A549 treated with CpdA at 1 μM for 4 hours (cell line): ENCODE results near the gene ZNF584. TPM values are rescaled to one million over a fixed set of nuclear protein-coding genes. Genes with fewer than 3 reads are reported as not detected.

Experiments used
- total RNA-seq: library from RNA; stranded (reverse); fragments of 200-300 nt; extraction: Qiagen RNA extraction; gene quantifications from 5 replicates; pipeline ENCODE4 v1.2.3, GENCODE V29; 2022; ENCODE audit warnings: low read depth

Gene ZNF584
- total RNA-seq: 16.6 to 19.0 TPM (median 18.6 TPM) in 5 replicates

GRCh38 chr19:58408152-58409009 lies at the start of gene ZNF584:
TSS of gene ZNF584 (plus strand) at chr19:58408649. CDS start at chr19:58409148, 499 bp downstream.

DNA sequence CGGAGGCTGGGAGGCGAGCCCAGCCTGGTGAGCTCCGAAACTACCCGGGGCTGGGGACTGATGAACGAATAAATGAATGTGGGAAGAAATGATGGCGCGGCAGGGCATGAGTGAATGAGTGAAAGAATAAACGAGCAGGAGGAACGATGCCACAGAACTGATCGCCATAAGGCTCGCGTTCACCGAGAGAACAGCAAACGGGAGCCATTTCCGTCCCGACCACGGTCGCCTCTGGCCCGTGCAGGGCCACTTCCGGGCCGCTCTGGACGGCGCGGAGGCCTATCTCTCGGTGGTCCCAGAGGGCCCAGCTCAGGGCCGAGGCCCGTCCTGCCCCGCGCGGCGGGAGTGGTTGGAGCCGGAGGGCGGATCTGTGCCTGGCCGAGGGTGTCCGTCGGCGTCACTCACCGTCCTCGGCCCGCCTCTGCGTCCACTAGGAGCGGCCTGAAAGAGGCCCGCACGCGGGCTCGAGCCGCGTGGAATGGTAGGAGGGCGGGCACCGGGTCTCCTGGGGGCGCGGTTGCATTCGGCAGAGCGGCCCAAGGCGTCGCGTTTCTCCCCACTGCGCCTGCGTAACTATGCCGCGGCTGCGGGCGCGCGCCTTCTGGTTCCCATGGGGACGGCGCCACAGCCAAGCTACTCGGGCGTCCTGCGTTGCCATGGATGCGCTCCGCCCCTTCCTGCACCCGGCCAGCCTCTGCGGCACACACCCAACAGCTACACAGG lies 46.0 kb upstream of the ZNF584 start, which contains the start of gene ZNF497:
Gene ZNF497, minus strand, starts transcription at position 480 of the 723 bp plus-strand sequence. CDS start 5,116 bp downstream, outside the sequence.

GRCh38 chr19:58380662-58381459 lies 27.6 kb upstream of the ZNF584 start, which contains the start of gene ZNF837:
TSS of gene ZNF837 (minus strand) at chr19:58381030. CDS start at chr19:58369332, 11,698 bp downstream.

DNA sequence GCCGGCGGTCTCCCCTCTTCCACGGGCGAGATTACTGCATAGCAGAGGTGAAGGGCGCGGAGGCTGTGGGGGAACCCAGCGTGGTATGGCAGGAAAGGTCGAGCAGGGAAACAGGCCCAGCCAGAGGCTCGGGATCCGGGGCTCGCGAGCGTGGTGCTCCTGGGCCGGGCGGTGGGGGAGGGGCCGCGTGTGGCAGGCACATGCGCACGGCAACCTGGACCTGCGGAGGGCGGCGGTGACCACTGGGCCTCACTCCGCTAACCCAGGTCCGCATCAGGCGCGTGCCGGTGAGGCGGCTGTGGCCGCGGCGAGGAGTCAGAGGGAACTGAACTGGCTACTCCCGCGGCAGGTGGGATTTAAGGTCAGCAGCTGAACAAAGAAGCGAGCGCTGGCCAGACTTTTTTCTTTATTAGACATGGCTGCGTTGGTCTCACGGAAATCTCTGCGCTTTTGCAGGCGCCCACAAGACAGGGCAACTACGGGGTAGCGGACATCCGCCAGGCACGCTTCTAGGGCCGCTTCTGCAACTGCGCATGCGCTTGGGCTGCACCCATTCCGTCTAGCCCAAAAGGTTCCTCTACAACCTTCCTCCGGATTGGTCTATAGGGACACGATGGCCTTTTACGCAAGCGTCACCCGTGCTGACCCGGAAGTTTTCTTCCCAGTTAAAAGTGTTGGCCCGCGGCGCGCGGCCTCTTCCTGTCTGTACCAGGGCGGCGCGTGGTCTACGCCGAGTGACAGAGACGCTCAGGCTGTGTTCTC lies 21.7 kb upstream of the ZNF584 start, which contains the start of gene RPS5:
Gene RPS5, plus strand, starts transcription at position 694 of the 762 bp plus-strand sequence. CDS start 869 bp downstream, outside the sequence.

DNA sequence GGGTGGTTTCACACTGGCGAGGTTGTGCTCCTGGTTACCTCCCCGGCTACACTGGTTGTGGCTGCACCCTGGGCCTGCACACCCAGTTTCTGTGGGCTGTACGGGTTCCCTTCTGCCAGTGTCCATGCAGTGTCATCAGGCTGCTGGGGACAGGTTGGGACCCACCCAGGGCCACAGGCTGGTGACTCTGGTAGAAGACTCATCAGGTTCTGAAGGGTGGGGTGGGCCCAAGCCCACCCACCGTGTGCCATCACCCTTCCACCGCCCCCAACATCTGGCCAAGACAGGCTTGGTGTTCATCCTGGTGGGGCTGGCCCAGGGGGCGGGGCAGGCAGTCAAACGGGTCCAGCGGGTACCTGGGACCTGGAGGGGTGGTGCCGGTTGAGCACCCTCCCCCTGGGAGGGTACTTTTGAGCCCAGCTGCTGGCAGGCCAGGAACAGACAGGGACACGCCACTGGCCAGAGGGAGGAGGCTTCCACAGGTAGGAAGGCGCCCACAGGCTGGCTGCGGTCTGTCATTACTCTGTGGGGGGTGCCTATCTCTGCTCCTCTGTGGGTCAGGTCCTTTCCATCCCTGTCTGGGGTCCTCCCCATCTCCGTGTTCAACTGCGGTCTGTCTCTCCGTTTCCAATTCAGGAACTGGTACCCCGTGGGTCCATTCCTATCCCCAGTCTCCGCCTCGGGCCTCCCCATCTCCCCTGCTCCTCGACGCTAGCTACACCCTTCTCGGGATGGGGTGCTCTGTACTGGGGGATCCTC lies 13.1 kb upstream of the ZNF584 start, which contains the start of gene RNF225:
Gene RNF225, plus strand, starts transcription at position 437 of the 759 bp plus-strand sequence. CDS start 434 bp downstream, outside the sequence.

DNA sequence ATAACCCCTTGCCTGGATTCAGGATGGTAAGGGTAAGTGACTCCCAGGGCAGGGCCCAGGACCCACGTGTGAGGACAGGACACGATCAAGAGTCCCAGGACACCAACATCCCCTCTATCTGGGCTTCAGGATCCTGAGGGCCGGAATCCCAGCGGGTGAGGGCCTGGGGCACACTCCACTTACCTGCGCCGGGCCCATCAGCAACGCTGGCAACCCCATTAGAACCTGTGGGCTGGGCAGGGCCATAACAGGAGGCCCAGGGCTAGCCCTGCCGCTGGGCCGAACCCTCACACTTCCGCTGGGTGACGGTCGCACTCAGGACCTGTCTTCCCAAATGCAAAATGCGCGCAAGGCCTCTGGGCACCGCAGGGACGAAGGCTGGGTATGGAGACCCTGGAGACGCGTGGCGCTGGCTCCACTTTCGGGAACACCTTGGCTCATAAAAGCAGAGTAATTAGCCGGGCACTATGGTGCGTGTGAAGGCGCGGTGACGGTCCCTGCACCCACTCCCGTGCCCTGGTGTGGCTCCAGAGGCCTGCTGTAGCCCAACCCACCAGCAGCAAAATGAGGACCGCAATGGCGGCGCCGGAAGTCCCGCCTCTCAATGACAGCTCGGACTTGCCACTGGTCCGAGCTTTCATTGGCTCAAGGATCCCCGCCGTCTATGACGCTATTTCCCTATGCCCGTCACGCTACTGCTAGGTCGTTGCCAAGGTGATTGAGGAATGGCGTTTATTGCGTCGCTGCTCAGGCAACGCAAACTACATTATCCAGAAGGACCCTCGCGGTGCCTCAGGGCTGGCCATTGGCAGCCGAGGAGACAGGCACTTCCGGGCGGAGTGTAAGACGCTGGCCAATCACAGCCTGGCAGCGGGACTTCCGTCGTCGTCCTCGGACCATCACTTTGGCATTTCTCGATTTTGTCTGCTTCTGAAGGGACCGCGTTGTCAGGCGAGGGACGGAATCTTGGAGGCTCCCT lies 31.4 kb downstream of the ZNF584 start, which contains the start of gene ZNF132:
Gene ZNF132, minus strand, starts transcription at position 578 of the 979 bp plus-strand sequence. Its CDS starts 332 bp downstream, at position 246.

DNA sequence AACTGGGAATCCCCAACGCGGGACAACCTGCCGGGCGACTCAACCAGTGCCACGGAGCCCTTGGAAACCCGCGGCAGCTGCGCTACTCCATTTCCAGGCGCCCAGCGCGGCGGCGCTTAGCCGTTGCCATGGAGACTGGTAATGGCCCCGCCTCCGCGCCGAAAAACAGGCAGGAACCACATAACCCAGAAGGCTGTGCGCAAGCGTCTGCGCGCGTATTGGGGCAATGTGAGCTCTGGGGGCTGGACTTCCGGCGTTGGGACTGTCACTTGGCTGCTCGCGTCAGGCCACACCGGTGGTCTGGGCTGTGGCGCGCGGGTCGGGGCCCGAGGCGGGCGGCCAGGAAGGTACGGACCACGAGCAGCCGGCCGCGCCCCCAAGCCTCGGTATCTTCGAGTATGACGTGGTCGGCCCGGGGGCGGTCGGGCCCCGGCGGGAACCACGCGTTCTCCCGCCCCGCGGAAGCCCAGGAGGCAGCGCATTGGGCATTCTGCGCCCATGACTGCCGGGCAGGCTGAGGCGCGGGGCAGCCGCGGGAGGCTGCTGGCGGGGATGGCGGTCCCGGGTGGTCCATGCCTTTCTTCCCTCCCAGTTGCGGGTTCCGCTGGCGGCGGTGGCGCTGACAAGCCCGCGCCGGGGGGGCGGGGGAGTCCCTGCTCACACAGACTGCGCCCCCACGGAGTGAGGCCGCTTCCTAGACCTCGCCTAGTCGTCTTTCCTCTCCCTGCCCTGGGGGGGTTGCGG lies 43.1 kb downstream of the ZNF584 start, which contains the start of gene ZNF324B:
Gene ZNF324B, plus strand, starts transcription at position 265 of the 744 bp plus-strand sequence. CDS start 2,080 bp downstream, outside the sequence.

GRCh38 chr19:58466760-58467589 lies 58.5 kb downstream of the ZNF584 start, which contains the start of gene ZNF324:
TSS of gene ZNF324 (plus strand) at chr19:58467080. CDS start at chr19:58469186, 2,106 bp downstream.

Other genes starting within 250 kb of the ZNF584 start
- gene ZNF274, start 225.6 kb upstream of the ZNF584 start, total RNA-seq: 12.9 to 16.3 TPM (median 14.3 TPM) in 5 replicates
- gene ZNF544, start 179.7 kb upstream of the ZNF584 start, total RNA-seq: 15.3 to 20.5 TPM (median 18.0 TPM) in 5 replicates
- 1.1 to 1.6 TPM (median 1.1 TPM) in 5 replicates for gene ZNF8, start 129.7 kb upstream of the ZNF584 start, total RNA-seq
- 94.6 to 118 TPM (median 98.3 TPM) in 5 replicates for gene ERVK3-1, start 103.3 kb upstream of the ZNF584 start, total RNA-seq
- gene ZSCAN22, start 81.7 kb upstream of the ZNF584 start, total RNA-seq: 2.4 to 3.2 TPM (median 2.8 TPM) in 5 replicates
- gene A1BG, start 55.2 kb upstream of the ZNF584 start, total RNA-seq: 8.0 to 14.5 TPM (median 12.0 TPM) in 5 replicates
- gene ZNF497, start 45.9 kb upstream of the ZNF584 start, total RNA-seq: 0.85 to 1.9 TPM (median 1.6 TPM) in 5 replicates
- gene ZNF837, start 27.6 kb upstream of the ZNF584 start, total RNA-seq: 0.99 to 1.7 TPM (median 1.5 TPM) in 5 replicates
- gene RPS5, start 21.4 kb upstream of the ZNF584 start, total RNA-seq: 2,117 to 2,734 TPM (median 2,532 TPM) in 5 replicates
- 0.14 to 0.17 TPM (median 0.15 TPM) in 4 of 5 replicates, not detected in the other for gene RNF225, start 13.0 kb upstream of the ZNF584 start, total RNA-seq
- 0.08 to 0.10 TPM (median 0.09 TPM) in 3 of 5 replicates, not detected in the others for gene ZNF132, start 31.5 kb downstream of the ZNF584 start, total RNA-seq
- 6.9 to 7.8 TPM (median 7.1 TPM) in 5 replicates for gene ZNF324B, start 43.0 kb downstream of the ZNF584 start, total RNA-seq
- gene ZNF324, start 58.4 kb downstream of the ZNF584 start, total RNA-seq: 7.7 to 10.2 TPM (median 9.6 TPM) in 5 replicates
- gene ZNF446, start 67.7 kb downstream of the ZNF584 start, total RNA-seq: 12.2 to 14.5 TPM (median 13.4 TPM) in 5 replicates
- 23.2 to 33.8 TPM (median 30.2 TPM) in 5 replicates for gene SLC27A5, start 103.3 kb downstream of the ZNF584 start, total RNA-seq
- gene ZBTB45, start 111.2 kb downstream of the ZNF584 start, total RNA-seq: 14.2 to 19.3 TPM (median 18.6 TPM) in 5 replicates
- 647 to 874 TPM (median 726 TPM) in 5 replicates for gene TRIM28, start 135.4 kb downstream of the ZNF584 start, total RNA-seq
- 182 to 209 TPM (median 197 TPM) in 5 replicates for gene CHMP2A, start 146.5 kb downstream of the ZNF584 start, total RNA-seq
- 129 to 162 TPM (median 147 TPM) in 5 replicates for gene UBE2M, start 150.0 kb downstream of the ZNF584 start, total RNA-seq
- gene MZF1, start 164.7 kb downstream of the ZNF584 start, total RNA-seq: 11.7 to 19.5 TPM (median 15.9 TPM) in 5 replicates